Measurements from ENCODE around the gene AEBP2.
"Not testable (repeated sequence)": the region's sequence is repeated elsewhere in the genome, so short reads cannot be mapped to it uniquely, and the experiment has no call there.

AEBP2 gene

GRCh38 chr12:19439059-19440018, at the start of gene AEBP2:
AEBP2 (plus strand) TSS chr12:19439492; CDS start chr12:19439700, 208 bp downstream.
- peak; percentile 88 to 89 for DNase-seq

GRCh38 chr12:19390051-19390598, 49.2 kb upstream of the AEBP2 start:
- no peak for DNase-seq

- DNase-seq, result not testable (repeated sequence)
These were observed 46.6 kb upstream of the AEBP2 start for GRCh38 chr12:19392644-19393043.

GRCh38 chr12:19394385-19394784, 44.9 kb upstream of the AEBP2 start:
- DNase-seq, result no peak

GRCh38 chr12:19397534-19397933, 41.8 kb upstream of the AEBP2 start:
- DNase-seq, result no peak

GRCh38 chr12:19398376-19399363, 40.6 kb upstream of the AEBP2 start:
- no peak for DNase-seq

GRCh38 chr12:19400649-19401285, 38.5 kb upstream of the AEBP2 start:
- not testable (repeated sequence) for DNase-seq

- no peak for DNase-seq
These were observed 37.1 kb upstream of the AEBP2 start for GRCh38 chr12:19402211-19402610.

GRCh38 chr12:19402743-19403431, 36.4 kb upstream of the AEBP2 start:
- DNase-seq, result no peak

- DNase-seq, result no peak
These were observed 34.9 kb upstream of the AEBP2 start for GRCh38 chr12:19404242-19404880.

- no peak for DNase-seq
These were observed 29.9 kb upstream of the AEBP2 start for GRCh38 chr12:19409376-19409775.

GRCh38 chr12:19410211-19410610, 29.1 kb upstream of the AEBP2 start:
- DNase-seq, result peak in 1 of 2 experiments; percentile 13

- peak in 1 of 2 experiments; percentile 3 for DNase-seq
These were observed 28.6 kb upstream of the AEBP2 start for GRCh38 chr12:19410629-19411185.

GRCh38 chr12:19411234-19412204, 27.8 kb upstream of the AEBP2 start:
- DNase-seq, result no peak

- no peak for DNase-seq
These were observed 26.4 kb upstream of the AEBP2 start for GRCh38 chr12:19412844-19413243.

GRCh38 chr12:19413582-19413981, 25.7 kb upstream of the AEBP2 start:
- not testable (repeated sequence) for DNase-seq

- no peak for DNase-seq
These were observed 23.7 kb upstream of the AEBP2 start for GRCh38 chr12:19415563-19415962.

GRCh38 chr12:19419086-19419485, 20.2 kb upstream of the AEBP2 start:
- no peak for DNase-seq

- no peak for DNase-seq
These were observed 17.6 kb upstream of the AEBP2 start for GRCh38 chr12:19421503-19422282.
